Measurements from ENCODE around the gene DCDC2C.

- TF ChIP-seq CTCF (IDR thresholded peaks at IDR 0.05) (no peak), POLR2A (IDR thresholded peaks at IDR 0.05) (no peak)
Observed at GRCh38 chr2:3731829-3732228, 28.5 kb downstream of the DCDC2C start.
